Endodermal cell (in vitro differentiated cells): ENCODE measurements around the gene CD207. TPM values are rescaled to one million over a fixed set of nuclear protein-coding genes. Genes with fewer than 3 reads are reported as not detected.

ENCODE experiments used
- DNase-seq: peaks from one replicate; pipeline ENCODE4 v3.0.0-alpha.2; 2017
- H3K27ac ChIP-seq: 2 replicates; pipeline ENCODE4 v1.5.1; 2013; ENCODE audit warnings: mild to moderate bottlenecking, low read depth, low read length, moderate library complexity
- H3K27me3 ChIP-seq: 2 replicates; pipeline ENCODE4 v1.6.1; 2013; ENCODE audit warnings: mild to moderate bottlenecking, low read length, moderate library complexity; ENCODE audit not compliant: insufficient read depth, control insufficient read depth, poor library complexity, severe bottlenecking
- H3K36me3 ChIP-seq: 2 replicates; pipeline ENCODE4 v1.7.0; 2013; ENCODE audit warnings: mild to moderate bottlenecking, low read length, moderate library complexity; ENCODE audit not compliant: control insufficient read depth, insufficient read depth
- H3K4me1 ChIP-seq: one replicate; pipeline ENCODE4 v1.7.0; 2013; ENCODE audit warnings: low read length; ENCODE audit not compliant: control insufficient read depth, insufficient read depth
- H3K4me3 ChIP-seq: 2 replicates; pipeline ENCODE4 v1.5.1; 2013; ENCODE audit warnings: mild to moderate bottlenecking, low read length, moderate library complexity
- H3K9ac ChIP-seq: 2 replicates; pipeline ENCODE4 v1.6.1; 2013; ENCODE audit warnings: mild to moderate bottlenecking, low read length, moderate library complexity; ENCODE audit not compliant: poor library complexity, severe bottlenecking; ENCODE audit errors: extremely low read depth
- H3K9me3 ChIP-seq: 2 replicates; pipeline ENCODE4 v1.6.1; 2013; ENCODE audit warnings: mild to moderate bottlenecking, low read length, moderate library complexity; ENCODE audit not compliant: control insufficient read depth
- H3K27ac Mint-ChIP-seq: 2 replicates; pipeline ENCODE4 v1.8.0; 2020; ENCODE audit warnings: mixed read lengths
- H3K27me3 Mint-ChIP-seq: 2 replicates; pipeline ENCODE4 v1.8.0; 2021; ENCODE audit warnings: mild to moderate bottlenecking, mixed read lengths; ENCODE audit not compliant: insufficient read depth
- H3K36me3 Mint-ChIP-seq: 2 replicates; pipeline ENCODE4 v1.8.0; 2020; ENCODE audit warnings: low read depth, mixed read lengths
- H3K4me1 Mint-ChIP-seq: 2 replicates; pipeline ENCODE4 v1.8.0; 2020; ENCODE audit warnings: mixed read lengths
- H3K4me3 Mint-ChIP-seq: 2 replicates; pipeline ENCODE4 v1.8.0; 2020; ENCODE audit warnings: mild to moderate bottlenecking, moderate library complexity, mixed read lengths
- H3K9me3 Mint-ChIP-seq: 2 replicates; pipeline ENCODE4 v1.8.0; 2020; ENCODE audit warnings: mild to moderate bottlenecking, mixed read lengths
- whole genome bisulfite sequencing, 2 experiments: methylation state at CpG; one replicate each; pipeline versions ENCODE4 v1.1.5 to v1.1.7; 2013; ENCODE audit warnings: missing lambda C conversion rate in 2 of 2, mixed read lengths in 1 of 2; ENCODE audit not compliant: insufficient coverage in 1 of 2, insufficient read length in 1 of 2; 5-methylcytosine and 5-hydroxymethylcytosine counted together
- total RNA-seq, 2 donors: library from RNA; stranded (reverse); fragmentation: NEBNext Ultra II Directional in 1 of 2; extraction: Animal tissue kit (Norgen Biotek cat#: 25700) in 1 of 2; gene quantifications; 2 replicates in 1 of 2; 3 replicates in 1 of 2; pipeline ENCODE4 v1.2.1, GENCODE V29; 2021
- TF ChIP-seq, protein P1 (sequence below): fragments of 200-600 bp; sonication (generic); conservative IDR thresholded peaks from 2 replicates; pipeline ENCODE4 v1.5.0; 2021; ENCODE audit warnings: antibody characterized with exemption, mild to moderate bottlenecking

Gene CD207
- total RNA-seq, 2 donors from 2014 or later: not detected

GRCh38 chr2:70826696-70827350, 8.8 kb downstream of the CD207 start:
- Histone ChIP-seq H3K9ac (no peak overlapping the region), H3K9me3 (no peaks in the 10 kb centered on the region), H3K36me3 (no peaks in the 10 kb centered on the region), H3K4me1 (no peaks in the 10 kb centered on the region), H3K27ac (no peak overlapping the region), H3K27me3 (peaks cover 6% of the 10 kb centered on the region), H3K4me3 (no peak overlapping the region)
- no peak overlapping the region for H3K4me3 Mint-ChIP-seq
- TF ChIP-seq, protein P1, sequence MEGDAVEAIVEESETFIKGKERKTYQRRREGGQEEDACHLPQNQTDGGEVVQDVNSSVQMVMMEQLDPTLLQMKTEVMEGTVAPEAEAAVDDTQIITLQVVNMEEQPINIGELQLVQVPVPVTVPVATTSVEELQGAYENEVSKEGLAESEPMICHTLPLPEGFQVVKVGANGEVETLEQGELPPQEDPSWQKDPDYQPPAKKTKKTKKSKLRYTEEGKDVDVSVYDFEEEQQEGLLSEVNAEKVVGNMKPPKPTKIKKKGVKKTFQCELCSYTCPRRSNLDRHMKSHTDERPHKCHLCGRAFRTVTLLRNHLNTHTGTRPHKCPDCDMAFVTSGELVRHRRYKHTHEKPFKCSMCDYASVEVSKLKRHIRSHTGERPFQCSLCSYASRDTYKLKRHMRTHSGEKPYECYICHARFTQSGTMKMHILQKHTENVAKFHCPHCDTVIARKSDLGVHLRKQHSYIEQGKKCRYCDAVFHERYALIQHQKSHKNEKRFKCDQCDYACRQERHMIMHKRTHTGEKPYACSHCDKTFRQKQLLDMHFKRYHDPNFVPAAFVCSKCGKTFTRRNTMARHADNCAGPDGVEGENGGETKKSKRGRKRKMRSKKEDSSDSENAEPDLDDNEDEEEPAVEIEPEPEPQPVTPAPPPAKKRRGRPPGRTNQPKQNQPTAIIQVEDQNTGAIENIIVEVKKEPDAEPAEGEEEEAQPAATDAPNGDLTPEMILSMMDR: no peak
- peaks cover 30% of the 10 kb centered on the region for H3K27me3 Mint-ChIP-seq
- H3K27ac Mint-ChIP-seq: no peak overlapping the region
- H3K4me1 Mint-ChIP-seq: no peaks in the 10 kb centered on the region
- 83 to 84% methylated on average over 2 to 4 of the region's 4 CpGs for WGBS, 2 experiments
- DNase-seq: no peak
- no peaks in the 10 kb centered on the region for H3K9me3 Mint-ChIP-seq
- H3K36me3 Mint-ChIP-seq: no peaks in the 10 kb centered on the region

DNA sequence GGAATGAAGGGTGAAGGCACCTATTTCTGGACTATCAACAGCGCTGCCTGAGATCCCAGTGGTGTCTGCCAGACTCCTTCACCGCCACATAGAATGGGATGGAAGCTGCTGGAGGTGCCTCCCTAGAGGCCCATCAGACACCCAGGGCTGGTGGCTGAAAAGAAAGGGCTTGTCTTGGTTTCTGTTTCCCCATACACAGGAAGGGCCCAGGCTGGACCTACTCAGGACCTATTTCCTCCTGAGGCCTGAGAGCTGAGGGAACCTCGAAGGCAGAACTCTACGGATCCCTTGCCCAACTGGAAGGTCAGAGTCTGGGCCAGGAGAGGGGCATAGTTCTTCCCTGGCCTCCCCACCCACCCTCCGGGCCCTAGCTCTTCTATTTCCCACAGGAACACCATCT, 12.4 kb downstream of the CD207 start:
- no peaks in the 10 kb centered on the region for H3K4me1 Mint-ChIP-seq
- WGBS, 2 experiments: 73 to 100% methylated on average over 1 to 5 of the region's 5 CpGs
- no peaks in the 10 kb centered on the region for H3K9me3 ChIP-seq

DNA sequence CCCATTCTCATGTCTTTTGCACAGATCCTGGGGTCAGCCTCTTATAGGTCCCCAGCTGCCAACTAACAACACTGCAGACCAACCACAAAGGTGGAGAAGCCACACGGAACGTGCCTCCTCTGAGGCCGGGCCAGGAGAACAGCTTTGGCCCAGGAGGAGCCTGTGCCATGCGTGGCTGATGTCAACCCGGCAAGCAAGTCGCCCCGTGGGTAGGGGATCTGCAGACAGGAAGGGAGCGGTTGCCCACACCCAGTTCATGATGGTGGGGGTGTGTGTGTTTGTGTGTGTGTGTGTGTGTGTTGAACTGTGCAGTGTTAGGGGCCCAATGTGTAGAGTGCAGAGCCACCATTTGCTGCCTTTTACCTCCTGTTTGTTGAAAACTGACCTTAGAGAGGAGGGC, 12.8 kb downstream of the CD207 start:
- no peak overlapping the region for H3K27ac ChIP-seq
- H3K27me3 Mint-ChIP-seq: peaks cover 23% of the 10 kb centered on the region
- WGBS, 2 experiments: 51 to 53% methylated on average over 5 to 8 of the region's 8 CpGs

More for the DNA sequence above, 12.4 kb downstream of the CD207 start:
- H3K27ac ChIP-seq: no peak overlapping the region
- Mint-ChIP-seq H3K27ac (no peak overlapping the region), H3K27me3 (peaks cover 20% of the 10 kb centered on the region), H3K9me3 (no peaks in the 10 kb centered on the region), H3K36me3 (no peaks in the 10 kb centered on the region), H3K4me3 (no peak overlapping the region)
- no peaks in the 10 kb centered on the region for H3K27me3 ChIP-seq
- H3K9ac ChIP-seq: no peak overlapping the region
- H3K36me3 ChIP-seq: no peaks in the 10 kb centered on the region
- no peaks in the 10 kb centered on the region for H3K4me1 ChIP-seq
- no peak overlapping the region for H3K4me3 ChIP-seq
- DNase-seq: no peak
- TF ChIP-seq, protein P1: no peak

More for the DNA sequence above, 12.8 kb downstream of the CD207 start:
- Histone ChIP-seq H3K4me1 (no peaks in the 10 kb centered on the region), H3K36me3 (no peaks in the 10 kb centered on the region), H3K9me3 (no peaks in the 10 kb centered on the region), H3K27me3 (no peaks in the 10 kb centered on the region), H3K4me3 (no peak overlapping the region), H3K9ac (no peak overlapping the region)
- no peaks in the 10 kb centered on the region for H3K36me3 Mint-ChIP-seq
- H3K4me3 Mint-ChIP-seq: no peak overlapping the region
- H3K27ac Mint-ChIP-seq: no peak overlapping the region
- H3K9me3 Mint-ChIP-seq: no peaks in the 10 kb centered on the region
- H3K4me1 Mint-ChIP-seq: no peaks in the 10 kb centered on the region
- DNase-seq: no peak
- TF ChIP-seq, protein P1: no peak
